HL-60 (cell line): Measurements from ENCODE around the gene HOXC5.
"Not testable (repeated sequence)": the region's sequence is repeated elsewhere in the genome, so short reads cannot be mapped to it uniquely, and the experiment has no call there.

Experiments used
- DNase-seq, 2 experiments: peaks; one replicate each; pipeline ENCODE4 v3.0.0-alpha.2; 2010 to 2020; ENCODE audit warnings: low read depth in 1 of 2, low spot score in 1 of 2
- H3K27ac ChIP-seq: fragments of 250-450 bp; sonication (Bioruptor Pico); replicated peaks from 2 replicates; pipeline ENCODE4 v1.5.1; 2020; ENCODE audit warnings: mild to moderate bottlenecking, moderate library complexity
- H3K27me3 ChIP-seq: fragments of 250-450 bp; sonication (Bioruptor Pico); 2 replicates; pipeline ENCODE4 v1.5.1; 2021; ENCODE audit warnings: mild to moderate bottlenecking, moderate library complexity; ENCODE audit not compliant: insufficient read depth, poor library complexity, severe bottlenecking
- H3K4me3 ChIP-seq: replicated peaks from 2 replicates; pipeline ENCODE4 v1.5.1; 2011; ENCODE audit warnings: mild to moderate bottlenecking, control low read depth, low read length; ENCODE audit not compliant: insufficient read depth
- CTCF ChIP-seq: IDR thresholded peaks from one replicate; pipeline ENCODE4 v1.5.1; 2011; ENCODE audit warnings: low read length, control low read depth, inconsistent platforms; ENCODE audit not compliant: insufficient read depth
- GABPA ChIP-seq: IDR thresholded peaks from 2 replicates; pipeline ENCODE4 v1.6.1; 2012; ENCODE audit warnings: low read depth
- POLR2AphosphoS5 ChIP-seq: IDR thresholded peaks from 2 replicates; pipeline ENCODE4 v1.6.1; 2012; ENCODE audit warnings: low read depth
- REST ChIP-seq: IDR thresholded peaks from 2 replicates; pipeline ENCODE4 v1.6.1; 2012; ENCODE audit warnings: low read depth; ENCODE audit not compliant: insufficient replicate concordance
- SPI1 ChIP-seq: IDR thresholded peaks from 2 replicates; pipeline ENCODE4 v1.6.1; 2012; ENCODE audit warnings: low read depth, mild to moderate bottlenecking, borderline replicate concordance

Gene HOXC5

GRCh38 chr12:54040148-54040494, 7.3 kb downstream of the HOXC5 start:
- DNase-seq, result no peak
- Histone ChIP-seq H3K4me3 (no peak overlapping the region), H3K27ac (no peak overlapping the region), H3K27me3 (peaks cover 78% of the 10 kb centered on the region)
- TF ChIP-seq SPI1 (no peak), CTCF (no peak), POLR2AphosphoS5 (no peak)

GRCh38 chr12:54040648-54041047, 7.8 kb downstream of the HOXC5 start:
- no peak overlapping the region for H3K27ac ChIP-seq
- no peak for TF ChIP-seq GABPA
- no peak for TF ChIP-seq POLR2AphosphoS5
- TF ChIP-seq REST, result no peak
- TF ChIP-seq CTCF, result no peak
- TF ChIP-seq SPI1, result no peak
- peaks cover 75% of the 10 kb centered on the region for H3K27me3 ChIP-seq
- no peak overlapping the region for H3K4me3 ChIP-seq
- DNase-seq, result no peak

- DNase-seq, result no peak
- H3K4me3 ChIP-seq, result no peak overlapping the region
- TF ChIP-seq CTCF (no peak), POLR2AphosphoS5 (no peak), REST (no peak), GABPA (no peak)
- H3K27me3 ChIP-seq, result peaks cover 76% of the 10 kb centered on the region
- H3K27ac ChIP-seq, result no peak overlapping the region
Observed at GRCh38 chr12:54041097-54041690, 8.3 kb downstream of the HOXC5 start.

- not testable (repeated sequence) for H3K27ac ChIP-seq, DNase-seq, H3K4me3 ChIP-seq
- H3K27me3 ChIP-seq, result peaks cover 78% of the 10 kb centered on the region
Observed at GRCh38 chr12:54042033-54042432, 9.2 kb downstream of the HOXC5 start.
